Progenitor cell of endocrine pancreas (in vitro differentiated cells): ENCODE results near the gene ADAMTS2. TPM values are rescaled to one million over a fixed set of nuclear protein-coding genes. Genes with fewer than 3 reads are reported as not detected.

ENCODE experiments used
- DNase-seq: peaks from one replicate; pipeline ENCODE4 v3.0.0; 2021; ENCODE audit warnings: low spot score; ENCODE audit not compliant: unreplicated experiment
- H3K27ac Mint-ChIP-seq: 2 replicates; pipeline ENCODE4 v1.8.0; 2021; ENCODE audit warnings: mild to moderate bottlenecking, moderate library complexity, mixed read lengths
- H3K27me3 Mint-ChIP-seq: 2 replicates; pipeline ENCODE4 v1.8.0; 2021; ENCODE audit warnings: mixed read lengths
- H3K36me3 Mint-ChIP-seq: 2 replicates; pipeline ENCODE4 v1.8.0; 2022; ENCODE audit warnings: mixed read lengths; ENCODE audit not compliant: insufficient read depth
- H3K4me1 Mint-ChIP-seq: 2 replicates; pipeline ENCODE4 v1.8.0; 2021; ENCODE audit warnings: low read depth, mixed read lengths
- H3K4me3 Mint-ChIP-seq: 2 replicates; pipeline ENCODE4 v1.8.0; 2021; ENCODE audit warnings: low read depth, mild to moderate bottlenecking, moderate library complexity, mixed read lengths
- H3K9me3 Mint-ChIP-seq: 2 replicates; pipeline ENCODE4 v1.8.0; 2021; ENCODE audit warnings: low read depth, mixed read lengths
- CTCF ChIP-seq: fragments of 200-600 bp; sonication (generic); IDR thresholded peaks from one replicate; pipeline ENCODE4 v1.5.0; 2021; ENCODE audit warnings: antibody characterized with exemption, mild to moderate bottlenecking; ENCODE audit not compliant: unreplicated experiment
- total RNA-seq: library from RNA; stranded (reverse); gene quantifications from 2 replicates; pipeline ENCODE4 v1.2.1, GENCODE V29; 2021

Gene ADAMTS2
- total RNA-seq, 1 donor from 2014 or later = 2.5 TPM

GRCh38 chr5:179226696-179227095 is 118.6 kb downstream of the ADAMTS2 start:
- Mint-ChIP-seq H3K4me1 (no peaks in the 10 kb centered on the region), H3K27ac (no peak overlapping the region), H3K36me3 (no peaks in the 10 kb centered on the region), H3K27me3 (peaks cover 4% of the 10 kb centered on the region), H3K9me3 (peaks cover 17% of the 10 kb centered on the region), H3K4me3 (no peak overlapping the region)
- no peak for TF ChIP-seq CTCF
- no peak for DNase-seq

DNA sequence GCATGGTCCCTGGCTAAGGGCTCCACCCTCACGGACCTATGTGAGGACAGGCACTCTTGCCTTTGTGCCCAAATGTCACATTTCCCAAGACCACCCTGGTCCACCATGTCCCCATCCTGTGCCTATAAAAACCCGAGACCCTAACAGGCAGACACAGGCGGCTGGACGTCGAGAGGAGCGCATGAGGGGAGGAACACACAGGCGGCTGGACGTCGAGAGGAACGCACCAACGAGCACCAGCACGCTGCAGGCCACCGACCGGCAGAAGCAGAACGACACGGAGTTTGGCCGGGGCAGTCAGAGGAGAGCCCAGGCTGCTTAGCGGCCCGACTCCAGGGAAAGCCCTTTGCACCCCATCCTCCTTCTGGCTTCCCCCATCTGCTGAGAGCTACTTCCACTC is 119.9 kb downstream of the ADAMTS2 start:
- TF ChIP-seq CTCF = no peak
- Mint-ChIP-seq H3K36me3 (no peaks in the 10 kb centered on the region), H3K9me3 (peaks cover 17% of the 10 kb centered on the region), H3K27me3 (no peaks in the 10 kb centered on the region), H3K4me3 (no peak overlapping the region), H3K27ac (no peak overlapping the region), H3K4me1 (no peaks in the 10 kb centered on the region)
- no peak for DNase-seq

DNA sequence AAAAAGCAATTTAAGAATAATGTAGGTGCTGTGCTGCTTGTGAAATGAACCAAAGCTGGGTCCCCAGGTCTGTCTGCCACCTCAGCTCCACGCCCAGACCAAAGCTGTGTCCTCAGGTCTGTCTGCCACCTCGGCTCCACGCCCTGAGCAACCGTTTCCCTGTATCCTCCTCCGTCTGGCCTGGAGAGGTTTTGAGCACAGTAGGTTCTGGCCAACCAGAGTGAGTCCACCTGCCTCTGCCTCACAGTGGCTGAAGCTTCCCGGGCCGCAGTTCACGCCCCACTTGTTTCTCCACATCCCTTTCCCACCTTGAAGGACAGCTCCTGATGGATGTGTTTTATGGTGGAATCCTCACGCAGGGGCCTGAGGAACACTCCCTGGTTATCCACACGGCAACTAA is 120.5 kb downstream of the ADAMTS2 start:
- no peaks in the 10 kb centered on the region for H3K36me3 Mint-ChIP-seq
- no peak overlapping the region for H3K4me3 Mint-ChIP-seq
- no peak for TF ChIP-seq CTCF
- no peak for DNase-seq
- no peaks in the 10 kb centered on the region for H3K27me3 Mint-ChIP-seq
- no peak overlapping the region for H3K27ac Mint-ChIP-seq
- no peaks in the 10 kb centered on the region for H3K4me1 Mint-ChIP-seq
- H3K9me3 Mint-ChIP-seq = peaks cover 17% of the 10 kb centered on the region

- no peak for TF ChIP-seq CTCF
- no peak for DNase-seq
- Mint-ChIP-seq H3K4me1 (no peaks in the 10 kb centered on the region), H3K27me3 (no peaks in the 10 kb centered on the region), H3K9me3 (peaks cover 17% of the 10 kb centered on the region), H3K36me3 (no peaks in the 10 kb centered on the region), H3K27ac (no peak overlapping the region), H3K4me3 (no peak overlapping the region)
Measured at GRCh38 chr5:179223961-179224360, 121.3 kb downstream of the ADAMTS2 start.

- Mint-ChIP-seq H3K4me3 (no peak overlapping the region), H3K9me3 (peaks cover 17% of the 10 kb centered on the region), H3K36me3 (no peaks in the 10 kb centered on the region), H3K4me1 (no peaks in the 10 kb centered on the region), H3K27me3 (no peaks in the 10 kb centered on the region), H3K27ac (no peak overlapping the region)
- no peak for DNase-seq
- no peak for TF ChIP-seq CTCF
Measured at GRCh38 chr5:179223528-179223927, 121.7 kb downstream of the ADAMTS2 start.
